ENCODE results near the gene STUM.
"Not testable (repeated sequence)": the region's sequence is repeated elsewhere in the genome, so short reads cannot be mapped to it uniquely, and the experiment has no call there.

STUM gene

GRCh38 chr1:226606311-226607267 lies 58.0 kb downstream of the STUM start:
- DNase-seq, result no peak

GRCh38 chr1:226607268-226607660 lies 58.7 kb downstream of the STUM start:
- DNase-seq, result no peak

DNA sequence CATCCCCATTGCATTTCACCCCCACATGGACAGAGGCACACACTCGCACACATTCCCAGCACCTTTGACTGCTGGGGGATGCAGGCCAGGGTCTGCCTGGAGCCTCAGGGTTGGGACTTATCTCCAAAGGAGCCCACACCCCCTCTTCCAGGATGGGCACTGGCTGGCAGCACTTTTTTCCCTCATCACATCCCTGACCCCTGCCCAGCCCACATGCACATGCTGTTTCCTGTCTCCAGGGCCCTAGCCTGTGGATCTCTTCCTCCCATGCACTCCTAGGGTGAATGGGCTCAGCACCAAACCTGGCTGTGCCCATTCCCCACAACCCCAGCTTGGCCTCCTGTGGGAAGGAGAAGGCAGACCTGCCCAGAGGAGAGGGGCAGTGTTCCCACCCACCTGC lies 59.3 kb downstream of the STUM start:
- no peak for DNase-seq

GRCh38 chr1:226608699-226609505 lies 60.3 kb downstream of the STUM start:
- no peak for DNase-seq

DNA sequence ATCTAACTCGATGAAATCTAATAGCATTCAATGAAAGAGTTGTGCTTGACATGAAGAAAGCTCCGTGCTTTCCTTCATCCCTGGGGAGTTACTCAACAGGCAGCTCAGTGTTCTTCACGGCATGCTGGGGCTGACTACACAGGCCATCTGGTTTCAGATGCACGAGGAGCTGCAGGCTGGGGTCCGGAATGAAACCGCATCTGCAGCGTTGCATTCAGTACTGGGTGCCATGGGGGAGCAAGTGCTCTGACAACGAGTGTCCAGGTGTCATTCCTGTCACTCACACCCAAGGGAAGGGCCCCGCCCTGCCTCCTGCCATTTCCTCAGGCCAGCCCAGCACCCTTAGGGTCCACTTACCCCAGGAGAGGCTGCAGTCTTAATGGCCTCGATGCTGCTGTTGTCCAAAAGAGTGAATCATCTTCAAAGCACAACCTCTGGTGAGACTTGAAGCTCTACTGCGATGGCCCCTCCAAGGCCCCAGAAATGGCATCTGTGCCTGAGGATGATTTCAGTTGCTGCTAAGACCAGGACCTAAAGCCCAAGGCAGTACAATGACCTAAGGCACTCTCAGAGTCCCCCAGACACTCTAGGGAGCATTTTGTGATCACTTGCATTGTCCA lies 61.4 kb downstream of the STUM start:
- DNase-seq, result no peak

DNA sequence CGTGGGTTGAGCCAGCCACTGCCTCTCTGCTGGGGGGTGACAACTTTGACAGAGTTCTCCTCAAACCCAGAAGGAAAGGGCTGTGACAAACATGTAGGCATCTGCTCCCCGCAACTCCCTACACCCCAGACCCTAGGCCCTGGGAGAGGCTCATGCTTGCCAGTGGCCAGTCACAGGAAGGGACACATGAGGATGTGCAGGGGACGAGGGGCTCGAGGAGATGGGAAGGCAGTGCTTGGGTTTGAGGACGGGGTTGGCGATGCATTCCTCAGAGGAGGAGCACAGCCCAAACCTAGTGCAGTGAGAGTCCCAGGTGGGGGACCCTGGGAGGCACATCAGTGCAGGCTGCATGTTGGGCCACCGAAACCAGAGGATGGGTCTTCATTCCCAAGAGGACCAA lies 62.1 kb downstream of the STUM start:
- DNase-seq, result no peak

- DNase-seq, result no peak
Observed at GRCh38 chr1:226611301-226611700, 62.7 kb downstream of the STUM start.

GRCh38 chr1:226611980-226612379 lies 63.4 kb downstream of the STUM start:
- not testable (repeated sequence) for DNase-seq

DNA sequence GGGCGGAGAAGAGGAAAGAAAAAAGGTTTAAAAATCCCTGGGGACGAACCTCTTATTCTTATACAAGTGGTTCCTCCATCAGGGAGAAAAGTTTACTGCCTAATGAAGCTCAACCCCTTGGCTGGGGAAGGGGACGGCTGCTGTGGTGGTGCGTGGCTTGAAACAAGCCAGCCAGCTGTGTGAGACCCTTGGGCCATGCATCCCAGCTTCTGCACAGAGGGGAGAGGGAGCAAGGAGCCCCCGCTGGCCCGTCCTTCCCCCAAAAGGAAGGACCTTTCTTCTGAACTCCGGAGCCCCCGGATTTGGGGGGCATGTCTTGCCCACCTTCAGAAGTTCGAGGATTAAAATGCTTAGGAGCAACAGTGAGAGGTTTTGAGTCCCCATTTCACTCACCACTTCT lies 67.3 kb downstream of the STUM start:
- DNase-seq, result no peak

DNA sequence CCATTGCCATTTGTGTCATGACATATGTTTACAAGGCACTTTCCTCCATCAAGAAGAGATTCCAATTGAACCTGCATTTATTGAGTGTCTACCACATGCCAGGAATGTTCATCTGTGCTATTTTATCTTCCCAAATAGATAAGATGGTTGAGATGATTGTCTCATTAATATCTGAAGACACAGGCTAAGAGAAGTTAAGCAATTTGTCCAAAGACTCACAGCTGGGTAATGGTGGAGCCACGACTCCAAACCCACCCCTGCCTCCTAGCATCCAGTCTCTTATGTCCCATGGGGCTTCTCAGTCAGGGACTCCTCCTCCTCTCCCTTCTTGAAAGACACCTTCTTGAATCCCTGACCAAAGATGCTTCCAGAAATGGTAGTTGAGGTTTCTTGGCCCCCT lies 68.1 kb downstream of the STUM start:
- DNase-seq, result no peak

- DNase-seq, result no peak
Observed at GRCh38 chr1:226617109-226617508, 68.5 kb downstream of the STUM start.

- DNase-seq, result not testable (repeated sequence)
Observed at GRCh38 chr1:226617719-226618118, 69.2 kb downstream of the STUM start.

GRCh38 chr1:226618380-226618779 lies 69.8 kb downstream of the STUM start:
- no peak for DNase-seq

- DNase-seq, result no peak
Observed at GRCh38 chr1:226619031-226619430, 70.5 kb downstream of the STUM start.

DNA sequence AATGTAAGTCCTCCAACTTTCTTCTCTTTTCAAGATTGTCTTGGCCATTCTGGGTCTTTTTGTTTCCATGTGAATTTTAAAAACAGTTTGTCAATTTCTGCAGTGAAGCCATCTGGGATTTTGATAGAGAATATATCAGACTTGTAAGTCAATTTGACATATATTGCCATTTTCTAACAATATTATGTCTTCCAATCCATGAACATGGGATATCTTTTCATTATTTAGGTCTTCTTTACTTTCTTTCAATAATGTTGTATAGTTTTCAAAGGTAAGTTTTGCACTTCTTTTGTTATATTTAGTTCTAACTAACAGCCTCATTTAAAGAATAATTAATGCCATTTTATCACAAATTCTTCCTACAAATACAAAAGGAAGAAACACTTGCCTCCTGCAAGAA lies 73.4 kb downstream of the STUM start:
- DNase-seq, result no peak

DNA sequence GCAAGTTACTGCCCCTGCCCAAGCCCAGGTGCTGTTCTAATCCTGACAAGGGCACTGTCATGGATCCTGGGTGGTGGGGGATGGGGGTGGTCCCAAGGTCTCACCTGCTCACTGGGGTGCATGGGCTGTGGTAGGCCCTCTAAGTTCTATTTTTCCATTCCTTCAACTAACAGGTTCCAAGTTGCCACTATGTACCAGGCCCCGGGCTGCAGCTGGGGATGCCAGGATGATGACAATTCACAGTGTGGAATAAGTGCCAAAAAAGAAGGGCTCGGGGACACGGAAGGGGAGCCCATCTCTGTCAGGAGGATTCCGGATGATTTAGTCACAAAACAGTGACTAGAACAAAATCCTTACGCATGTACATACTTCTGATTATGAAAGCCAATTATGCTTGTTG lies 76.0 kb downstream of the STUM start:
- no peak for DNase-seq

DNA sequence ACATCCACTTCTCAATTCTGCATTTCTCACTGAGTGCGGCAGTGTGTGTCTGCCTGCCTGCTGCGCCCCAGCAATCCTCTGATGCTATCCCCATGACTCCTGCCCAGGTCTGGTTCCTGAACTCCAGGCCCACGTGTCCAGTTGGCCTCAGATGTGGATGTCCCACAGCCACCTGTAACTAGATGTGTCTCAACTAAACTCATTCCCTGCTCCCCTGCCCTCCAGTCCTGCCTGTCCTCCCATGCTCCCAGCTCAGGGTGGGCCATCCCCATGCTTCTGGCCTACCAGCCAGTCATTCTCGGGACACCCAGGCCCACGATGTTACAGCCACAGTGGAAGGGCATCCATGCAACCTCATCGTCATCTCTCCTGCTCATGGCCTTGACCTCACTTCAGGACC lies 76.8 kb downstream of the STUM start:
- DNase-seq, result no peak

DNA sequence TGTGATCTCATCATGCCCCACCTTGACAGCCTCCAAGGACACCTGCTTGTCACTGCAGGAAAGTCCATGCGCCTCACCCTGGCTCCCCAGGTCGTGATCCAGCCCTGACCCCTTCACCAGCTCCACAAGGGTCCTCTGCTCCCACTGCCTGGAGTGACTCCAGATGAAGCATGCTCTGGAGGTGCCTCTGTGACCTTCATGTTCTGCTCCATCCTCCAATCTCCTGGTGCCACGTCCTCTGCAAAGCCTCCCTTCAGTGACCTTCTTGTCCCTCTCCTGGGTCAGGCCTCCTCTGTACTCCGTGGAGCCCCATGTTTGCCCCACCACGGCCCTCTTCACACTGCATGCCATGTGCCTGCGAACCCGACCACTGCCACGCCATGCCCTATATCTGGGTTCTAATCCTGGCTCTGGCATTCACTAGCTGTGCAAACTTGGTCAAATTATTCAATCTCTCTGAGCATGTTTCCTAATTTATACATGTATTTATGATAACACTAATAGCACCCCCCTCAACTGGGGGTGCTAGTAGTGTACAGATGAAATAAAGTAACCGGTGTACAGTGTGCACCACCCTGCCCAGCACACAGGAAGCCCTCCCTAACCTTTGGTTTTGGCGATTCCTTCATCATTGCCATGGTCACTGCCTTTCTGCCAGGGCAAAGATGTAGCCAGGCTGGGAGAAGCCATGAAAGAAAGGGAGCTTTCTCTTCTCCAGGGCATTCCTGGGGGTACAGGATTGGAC lies 77.4 kb downstream of the STUM start:
- DNase-seq, result no peak

GRCh38 chr1:226626577-226626956 lies 78.0 kb downstream of the STUM start:
- peak in 1 of 2 experiments; percentile 36 for DNase-seq

GRCh38 chr1:226627050-226627755 lies 78.6 kb downstream of the STUM start:
- no peak for DNase-seq

DNA sequence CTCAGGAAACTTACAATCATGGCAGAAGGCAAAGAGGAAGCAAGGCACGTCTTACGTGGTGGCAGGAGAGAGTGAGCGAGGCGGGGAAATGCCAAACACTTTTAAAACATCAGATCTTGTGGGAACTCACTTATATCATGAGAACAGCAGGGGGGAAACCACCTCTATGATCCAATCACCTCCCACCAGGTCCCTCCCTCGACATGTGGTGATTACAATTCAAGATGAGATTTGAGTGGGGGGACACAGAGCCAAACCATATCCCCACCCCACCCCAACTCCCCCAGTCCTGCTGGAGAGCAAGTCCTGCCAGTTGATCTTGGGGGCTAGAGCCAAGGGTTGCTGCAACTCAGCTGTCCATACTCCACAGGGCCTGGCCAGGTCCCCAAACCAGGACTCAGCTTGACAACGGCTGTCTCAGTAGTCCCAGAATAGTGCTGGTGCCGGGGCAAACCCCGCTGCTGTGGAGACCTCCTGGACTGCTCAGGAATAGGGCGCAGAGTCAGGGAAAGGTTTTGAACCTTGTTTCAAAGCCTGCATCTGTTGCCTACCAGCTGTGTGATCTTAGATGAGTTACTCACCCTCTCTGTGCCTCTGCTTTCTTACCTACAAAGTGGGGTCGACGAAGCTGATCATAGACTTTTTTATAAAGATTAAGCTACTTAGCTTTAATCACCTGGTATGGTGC lies 79.5 kb downstream of the STUM start:
- no peak for DNase-seq

Data from cerebellar nuclear complex (tissue), 1 donor.